A549 (cell line): Measurements from ENCODE around the gene TRERF1. TPM values are rescaled to one million over a fixed set of nuclear protein-coding genes. Genes with fewer than 3 reads are reported as not detected.

Source experiments
- ATAC-seq, 2 experiments: fragments of 200-7000 bp in 1 of 2; fragments of >200 bp in 1 of 2; cut with Nextera tagmentation in 1 of 2; cut with Tn5 transposase in 1 of 2; 3 replicates each; pipeline versions ENCODE4 v1.8.0 to v1.9.1; 2018 to 2020; ENCODE audit warnings: mild to moderate bottlenecking in 1 of 2, moderate library complexity in 1 of 2
- CTCF ChIA-PET: fragments of 300-600 bp; sonication (Branson Sonifier 250); formaldehyde crosslinking; extraction: SDS; loops from one replicate; lab custom pipeline; 2021; ENCODE audit warnings: antibody characterized with exemption, inconsistent platforms; lab: Yijun Ruan, JAX
- POLR2A ChIA-PET: fragments of 350-600 bp; formaldehyde crosslinking; extraction: SDS; loops from one replicate; lab custom pipeline; 2021; ENCODE audit warnings: antibody characterized with exemption, inconsistent platforms; lab: Yijun Ruan, JAX
- DNase-seq, 2 experiments: peaks; one replicate each; pipeline versions ENCODE4 v3.0.0 to v3.0.0-alpha.2; 2011 to 2016; ENCODE audit warnings: low read depth in 1 of 2, low spot score in 1 of 2
- FAIRE-seq: peaks from 2 replicates; lab custom pipeline; 2011; peaks lifted over from hg19 to GRCh38; lab: Jason Lieb, UNC
- H3K27ac ChIP-seq, 2 experiments: fragments of >200 bp; sonication (Bioruptor Twin); formaldehyde crosslinking; 3 replicates each; pipeline ENCODE4 v1.5.1; 2016 to 2017
- H3K4me1 ChIP-seq: fragments of >200 bp; sonication (Bioruptor Twin); formaldehyde crosslinking; 3 replicates; pipeline ENCODE4 v1.6.1; 2016
- H3K4me2 ChIP-seq: fragments of >200 bp; sonication (Bioruptor Twin); formaldehyde crosslinking; 3 replicates; pipeline ENCODE4 v1.6.1; 2016
- H3K4me3 ChIP-seq: fragments of >200 bp; sonication (Bioruptor Twin); formaldehyde crosslinking; 3 replicates; pipeline ENCODE4 v1.5.1; 2016
- H3K9me3 ChIP-seq: fragments of >200 bp; sonication (Bioruptor Twin); formaldehyde crosslinking; 3 replicates; pipeline ENCODE4 v1.6.1; 2016
- ATOH8 ChIP-seq: fragments of 250-450 bp; sonication (Bioruptor Pico); IDR thresholded peaks from 2 replicates; pipeline ENCODE4 v1.5.0; 2020; ENCODE audit warnings: low read depth, mild to moderate bottlenecking, moderate library complexity
- BCL3 ChIP-seq: fragments of >200 bp; sonication (Bioruptor Twin); formaldehyde crosslinking; IDR thresholded peaks from 3 replicates; pipeline ENCODE4 v1.6.1; 2016
- CEBPB ChIP-seq, 2 experiments: fragments of >200 bp in 1 of 2; sonication (Bioruptor Twin) in 1 of 2; formaldehyde crosslinking in 1 of 2; IDR thresholded peaks; 2 replicates each; pipeline ENCODE4 v1.6.1; 2012 to 2016
- CHD2 ChIP-seq: fragments of 150-350 bp; IDR thresholded peaks from 2 replicates; pipeline ENCODE4 v1.6.1; 2014; ENCODE audit warnings: low read length; ENCODE audit not compliant: partially characterized antibody
- E2F6 ChIP-seq: IDR thresholded peaks from 2 replicates; pipeline ENCODE4 v1.6.1; 2012; ENCODE audit warnings: low read depth, borderline replicate concordance
- FOXS1 ChIP-seq: fragments of 250-450 bp; sonication (Bioruptor Pico); IDR thresholded peaks from 2 replicates; pipeline ENCODE4 v1.5.0; 2020; ENCODE audit warnings: mild to moderate bottlenecking, moderate library complexity
- GATA3 ChIP-seq: IDR thresholded peaks from 2 replicates; pipeline ENCODE4 v1.6.1; 2012; ENCODE audit warnings: borderline replicate concordance
- HDAC2 ChIP-seq: fragments of 200-600 bp; sonication (generic); IDR thresholded peaks from 2 replicates; pipeline ENCODE4 v1.6.1; 2016
- HES2 ChIP-seq: fragments of >200 bp; sonication (Bioruptor Twin); formaldehyde crosslinking; IDR thresholded peaks from 2 replicates; pipeline ENCODE4 v1.6.1; 2016
- HOXA7 ChIP-seq: fragments of 250-450 bp; sonication (Bioruptor Pico); IDR thresholded peaks from 2 replicates; pipeline ENCODE4 v1.5.0; 2020; ENCODE audit warnings: mild to moderate bottlenecking, moderate library complexity
- HOXB5 ChIP-seq: fragments of 250-450 bp; sonication (Bioruptor Pico); IDR thresholded peaks from 2 replicates; pipeline ENCODE4 v1.5.0; 2020; ENCODE audit warnings: mild to moderate bottlenecking, moderate library complexity
- KDM1A ChIP-seq: fragments of 200-600 bp; sonication (generic); IDR thresholded peaks from 2 replicates; pipeline ENCODE4 v1.6.1; 2016; ENCODE audit warnings: low read depth, mild to moderate bottlenecking
- MAX ChIP-seq: IDR thresholded peaks from 2 replicates; pipeline ENCODE4 v1.6.1; 2012
- MYC ChIP-seq: IDR thresholded peaks from 2 replicates; pipeline ENCODE4 v1.6.1; 2012; ENCODE audit warnings: mild to moderate bottlenecking, inconsistent platforms, low read length, improper control_type of control experiment, borderline replicate concordance
- NR3C1 ChIP-seq: fragments of >200 bp; sonication (Bioruptor Twin); formaldehyde crosslinking; IDR thresholded peaks from 3 replicates; pipeline ENCODE4 v1.6.1; 2017
- PHF8 ChIP-seq: fragments of 200-600 bp; sonication (generic); IDR thresholded peaks from 2 replicates; pipeline ENCODE4 v1.6.1; 2016; ENCODE audit warnings: low read depth, mild to moderate bottlenecking, antibody characterized with exemption, moderate library complexity, borderline replicate concordance
- RAD21 ChIP-seq, 2 experiments: fragments of >200 bp in 1 of 2; sonication (Bioruptor Twin) in 1 of 2; formaldehyde crosslinking in 1 of 2; IDR thresholded peaks in 1 of 2; conservative IDR thresholded peaks in 1 of 2; 2 replicates in 1 of 2; 3 replicates in 1 of 2; pipeline ENCODE4 v1.6.1; 2012 to 2018; ENCODE audit warnings: inconsistent platforms in 1 of 2
- RCOR1 ChIP-seq: fragments of 150-350 bp; IDR thresholded peaks from 2 replicates; pipeline ENCODE4 v1.6.1; 2014; ENCODE audit warnings: antibody characterized with exemption, low read length, low read depth
- REST ChIP-seq: fragments of 200-600 bp; sonication (generic); IDR thresholded peaks from 2 replicates; pipeline ENCODE4 v1.6.1; 2016; ENCODE audit warnings: antibody characterized with exemption, mild to moderate bottlenecking, moderate library complexity
- RFX5 ChIP-seq: fragments of 450-650 bp; IDR thresholded peaks from 2 replicates; pipeline ENCODE4 v1.7.1; 2014; ENCODE audit warnings: antibody characterized with exemption, mild to moderate bottlenecking, moderate library complexity
- SREBF2 ChIP-seq: fragments of 450-650 bp; IDR thresholded peaks from 2 replicates; pipeline ENCODE4 v1.6.1; 2014; ENCODE audit warnings: mild to moderate bottlenecking, moderate library complexity
- USF2 ChIP-seq: fragments of 450-650 bp; IDR thresholded peaks from 2 replicates; pipeline ENCODE4 v1.6.1; 2014; ENCODE audit warnings: antibody characterized with exemption
- ZC3H11A ChIP-seq: fragments of 450-650 bp; IDR thresholded peaks from 2 replicates; pipeline ENCODE4 v1.6.1; 2014; ENCODE audit warnings: antibody characterized with exemption, mild to moderate bottlenecking
- WGBS: methylation state at CpG from one replicate; pipeline ENCODE4 v1.1.6; 2017; ENCODE audit errors: missing lambda C conversion rate; 5-methylcytosine and 5-hydroxymethylcytosine counted together
- polyA plus RNA-seq, 4 experiments: library from polyadenylated mRNA; depleted of rRNA in 3 of 4; stranded (reverse); fragments of >200 nt; fragmentation: RNase III in 1 of 4; extraction: RNeasy Plus Mini Kit Qiagen cat#74134 plus additional on column Dnase treatment in 1 of 4; gene quantifications; 2 replicates in 3 of 4; 3 replicates in 1 of 4; pipeline ENCODE4 v1.2.3, GENCODE V29; 2011 to 2017

Gene TRERF1
- polyA plus RNA-seq, 2 of the 4 experiments (the other 2 are of a cell fraction), result 2.4 to 3.5 TPM

GRCh38 chr6:42433409-42433808, 18.3 kb downstream of the TRERF1 start:
- 85% methylated on average over 2 of the region's 2 CpGs for WGBS
- H3K4me1 ChIP-seq, result no peaks in the 10 kb centered on the region
- ChIA-PET POLR2A (no interaction called here), CTCF (interaction anchor here (1.5 kb wide), 1 partner anchor 114 kb away, joined by 3 read pairs; no protein-coding TSS in a partner anchor)
- FAIRE-seq, result no peak
- no peak overlapping the region for H3K4me3 ChIP-seq
- TF ChIP-seq MYC (no peak), PHF8 (no peak), RCOR1 (no peak), BCL3 (no peak), GATA3 (no peak), HDAC2 (no peak), RAD21 (conservative IDR thresholded peaks at IDR 0.05 in 1 of 2, IDR thresholded peaks at IDR 0.05 in 1 of 2) (no peak), REST (no peak), MAX (no peak), E2F6 (no peak), USF2 (no peak), NR3C1 (no peak), RFX5 (no peak), CEBPB (IDR thresholded peaks at IDR 0.05) (no peak), CHD2 (no peak), FOXS1 (CRISPR knock-in tag) (no peak), HOXB5 (CRISPR knock-in tag) (no peak)
- H3K4me2 ChIP-seq, result no peak overlapping the region
- no peak overlapping the region for H3K27ac ChIP-seq
- no peak for DNase-seq
- ATAC-seq, result no peak
- H3K9me3 ChIP-seq, result peaks cover 18% of the 10 kb centered on the region

DNA sequence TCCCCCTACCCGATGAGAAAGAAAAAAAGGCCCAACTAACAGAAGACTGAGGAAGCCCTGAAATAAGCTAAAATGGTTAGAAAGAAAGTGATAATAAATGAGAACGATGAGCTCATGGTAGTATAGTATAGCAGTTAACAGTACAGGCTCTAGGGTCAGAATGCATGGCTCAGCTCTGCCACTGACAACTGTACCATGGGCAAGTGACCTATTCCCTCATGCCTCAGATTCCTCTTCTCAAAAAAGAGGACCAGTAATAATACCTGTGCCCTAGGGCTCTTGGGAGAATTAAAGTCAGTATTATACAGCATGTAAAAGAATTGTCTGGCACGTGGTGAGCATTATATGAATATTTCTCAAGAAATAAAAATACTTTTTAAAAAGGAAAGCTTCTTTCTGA, 19.8 kb downstream of the TRERF1 start:
- TF ChIP-seq HOXA7 (no peak), NR3C1 (no peak), ATOH8 (CRISPR knock-in tag) (no peak), KDM1A (no peak), RFX5 (no peak), HES2 (no peak), ZC3H11A (no peak), CHD2 (no peak), SREBF2 (no peak)
- ChIA-PET POLR2A (no interaction called here), CTCF (interaction anchor here (1.4 to 1.5 kb wide), 2 partner anchors 12 to 115 kb away, joined by 3 read pairs; no protein-coding TSS in a partner anchor)
- Histone ChIP-seq H3K27ac (no peak overlapping the region), H3K4me1 (no peaks in the 10 kb centered on the region), H3K4me2 (no peak overlapping the region), H3K4me3 (no peak overlapping the region), H3K9me3 (peaks cover 18% of the 10 kb centered on the region)
- no peak for DNase-seq
- WGBS, result 94% methylated on average over 3 of the region's 3 CpGs
- ATAC-seq, result no peak
- no peak for FAIRE-seq
